ENCODE results near the gene PCDHB7.
"Not testable (repeated sequence)": the region's sequence is repeated elsewhere in the genome, so short reads cannot be mapped to it uniquely, and the experiment has no call there.

- not testable (repeated sequence) for TF ChIP-seq POLR2A (IDR thresholded peaks at IDR 0.05; ENCODE audit: low read depth, low read length)
- TF ChIP-seq, protein P1, sequence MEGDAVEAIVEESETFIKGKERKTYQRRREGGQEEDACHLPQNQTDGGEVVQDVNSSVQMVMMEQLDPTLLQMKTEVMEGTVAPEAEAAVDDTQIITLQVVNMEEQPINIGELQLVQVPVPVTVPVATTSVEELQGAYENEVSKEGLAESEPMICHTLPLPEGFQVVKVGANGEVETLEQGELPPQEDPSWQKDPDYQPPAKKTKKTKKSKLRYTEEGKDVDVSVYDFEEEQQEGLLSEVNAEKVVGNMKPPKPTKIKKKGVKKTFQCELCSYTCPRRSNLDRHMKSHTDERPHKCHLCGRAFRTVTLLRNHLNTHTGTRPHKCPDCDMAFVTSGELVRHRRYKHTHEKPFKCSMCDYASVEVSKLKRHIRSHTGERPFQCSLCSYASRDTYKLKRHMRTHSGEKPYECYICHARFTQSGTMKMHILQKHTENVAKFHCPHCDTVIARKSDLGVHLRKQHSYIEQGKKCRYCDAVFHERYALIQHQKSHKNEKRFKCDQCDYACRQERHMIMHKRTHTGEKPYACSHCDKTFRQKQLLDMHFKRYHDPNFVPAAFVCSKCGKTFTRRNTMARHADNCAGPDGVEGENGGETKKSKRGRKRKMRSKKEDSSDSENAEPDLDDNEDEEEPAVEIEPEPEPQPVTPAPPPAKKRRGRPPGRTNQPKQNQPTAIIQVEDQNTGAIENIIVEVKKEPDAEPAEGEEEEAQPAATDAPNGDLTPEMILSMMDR (IDR thresholded peaks at IDR 0.05; ENCODE audit: extremely low read depth in 1 of 2, insufficient read depth in 1 of 2, low read depth in 1 of 2, low read length in 2 of 2): not testable (repeated sequence)
Measured at GRCh38 chr5:141210281-141210680, 37.8 kb downstream of the PCDHB7 start.

Data from endothelial cell of umbilical vein (primary cell).